Retinal pigment epithelial cell (primary cell): ENCODE data around the gene TAF11.

Experiments used
- DNase-seq: peaks from one replicate; pipeline ENCODE4 v3.0.0-alpha.2; 2010; ENCODE audit warnings: low read depth
- H3K4me3 ChIP-seq: 2 replicates; pipeline ENCODE4 v1.5.1; 2011; ENCODE audit warnings: mild to moderate bottlenecking, low read length, control low read depth, moderate library complexity
- TF ChIP-seq, protein P1 (sequence below): conservative IDR thresholded peaks from 2 replicates; pipeline ENCODE4 v1.5.1; 2011; ENCODE audit warnings: low read depth, low read length, control low read depth, inconsistent platforms

The TAF11 gene

DNA sequence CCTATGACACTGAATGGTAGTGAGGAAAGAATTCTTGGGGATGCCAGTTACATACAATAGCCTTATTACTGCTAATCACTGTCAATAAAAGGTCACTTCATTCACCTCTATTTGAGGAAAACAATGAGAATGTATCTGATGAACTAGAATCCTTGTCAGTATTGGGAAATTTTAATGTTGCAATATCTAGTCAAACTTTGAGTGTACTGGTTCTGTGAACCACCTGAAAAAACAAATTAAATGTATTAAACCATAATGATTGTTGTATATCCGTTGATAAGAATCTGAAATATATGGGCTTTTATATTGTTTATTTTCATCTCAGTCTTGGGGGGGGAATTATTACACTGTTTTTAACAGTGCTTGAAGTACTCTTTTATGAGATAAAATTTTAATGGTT lies 10.6 kb downstream of the TAF11 start:
- TF ChIP-seq, protein P1, sequence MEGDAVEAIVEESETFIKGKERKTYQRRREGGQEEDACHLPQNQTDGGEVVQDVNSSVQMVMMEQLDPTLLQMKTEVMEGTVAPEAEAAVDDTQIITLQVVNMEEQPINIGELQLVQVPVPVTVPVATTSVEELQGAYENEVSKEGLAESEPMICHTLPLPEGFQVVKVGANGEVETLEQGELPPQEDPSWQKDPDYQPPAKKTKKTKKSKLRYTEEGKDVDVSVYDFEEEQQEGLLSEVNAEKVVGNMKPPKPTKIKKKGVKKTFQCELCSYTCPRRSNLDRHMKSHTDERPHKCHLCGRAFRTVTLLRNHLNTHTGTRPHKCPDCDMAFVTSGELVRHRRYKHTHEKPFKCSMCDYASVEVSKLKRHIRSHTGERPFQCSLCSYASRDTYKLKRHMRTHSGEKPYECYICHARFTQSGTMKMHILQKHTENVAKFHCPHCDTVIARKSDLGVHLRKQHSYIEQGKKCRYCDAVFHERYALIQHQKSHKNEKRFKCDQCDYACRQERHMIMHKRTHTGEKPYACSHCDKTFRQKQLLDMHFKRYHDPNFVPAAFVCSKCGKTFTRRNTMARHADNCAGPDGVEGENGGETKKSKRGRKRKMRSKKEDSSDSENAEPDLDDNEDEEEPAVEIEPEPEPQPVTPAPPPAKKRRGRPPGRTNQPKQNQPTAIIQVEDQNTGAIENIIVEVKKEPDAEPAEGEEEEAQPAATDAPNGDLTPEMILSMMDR: no peak
- DNase-seq: no peak
- no peak overlapping the region for H3K4me3 ChIP-seq

DNA sequence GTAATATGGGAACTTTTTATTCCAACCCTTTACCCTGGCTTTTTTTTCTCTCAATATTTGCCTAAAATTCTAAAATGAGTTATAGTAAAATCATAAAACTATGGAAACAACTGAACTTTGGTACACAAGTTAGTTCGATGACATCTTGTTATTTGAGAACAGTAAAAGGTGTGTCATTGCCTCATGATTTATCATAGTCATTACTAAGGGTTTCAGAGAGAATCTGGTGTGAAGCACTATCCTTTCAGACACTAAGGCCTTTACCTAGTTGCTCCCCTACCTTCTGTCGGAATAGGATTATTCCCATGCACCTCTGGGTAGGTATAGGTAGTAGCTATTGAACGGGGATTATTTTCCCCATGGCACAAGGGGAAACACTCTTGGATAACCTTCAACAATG lies 11.4 kb downstream of the TAF11 start:
- DNase-seq: no peak
- H3K4me3 ChIP-seq: no peak overlapping the region
- TF ChIP-seq, protein P1: no peak

DNA sequence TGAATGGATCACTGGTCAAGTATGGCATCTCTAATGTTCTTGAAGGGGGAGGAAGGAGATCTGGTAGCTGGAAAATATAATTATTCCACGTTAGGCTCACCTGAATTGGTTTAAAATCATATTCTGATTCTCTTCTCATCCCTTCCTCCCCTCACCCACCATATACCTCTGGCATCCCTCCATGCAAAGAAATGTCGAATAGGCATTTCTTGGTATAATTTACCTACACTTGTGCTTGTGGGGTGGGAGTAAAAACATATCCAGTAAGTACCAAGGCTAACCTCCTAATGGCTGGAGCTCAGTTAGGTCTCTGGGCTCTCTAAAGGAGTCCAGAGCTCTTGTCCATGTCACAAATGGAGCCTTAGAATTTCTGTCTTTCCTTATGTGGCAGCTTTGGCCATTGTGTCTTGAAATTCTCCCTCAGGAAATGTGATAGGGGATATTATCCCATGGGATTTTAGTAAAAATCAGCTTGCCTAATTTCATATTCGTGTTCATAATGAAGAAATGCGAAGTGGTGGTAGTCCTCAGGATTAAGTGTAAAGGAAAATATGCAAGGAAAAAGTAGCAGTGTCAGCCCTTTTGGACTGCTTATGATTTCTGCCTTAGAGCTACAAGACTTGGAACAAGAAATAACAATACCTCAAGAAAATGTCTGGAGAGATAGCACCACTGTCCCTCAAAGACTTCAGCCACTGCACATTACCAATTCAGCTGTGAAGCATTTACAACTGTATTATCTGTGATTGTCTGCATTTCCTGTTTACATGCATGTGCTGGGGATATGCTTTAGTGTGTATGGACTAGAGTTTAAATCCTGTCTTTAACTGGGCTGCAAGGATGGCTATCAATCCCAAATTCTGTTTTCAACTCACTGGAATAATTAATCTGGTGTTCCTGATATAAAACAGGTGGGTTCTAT lies 12.3 kb downstream of the TAF11 start:
- H3K4me3 ChIP-seq: no peak overlapping the region
- no peak for DNase-seq
- TF ChIP-seq, protein P1: no peak

DNA sequence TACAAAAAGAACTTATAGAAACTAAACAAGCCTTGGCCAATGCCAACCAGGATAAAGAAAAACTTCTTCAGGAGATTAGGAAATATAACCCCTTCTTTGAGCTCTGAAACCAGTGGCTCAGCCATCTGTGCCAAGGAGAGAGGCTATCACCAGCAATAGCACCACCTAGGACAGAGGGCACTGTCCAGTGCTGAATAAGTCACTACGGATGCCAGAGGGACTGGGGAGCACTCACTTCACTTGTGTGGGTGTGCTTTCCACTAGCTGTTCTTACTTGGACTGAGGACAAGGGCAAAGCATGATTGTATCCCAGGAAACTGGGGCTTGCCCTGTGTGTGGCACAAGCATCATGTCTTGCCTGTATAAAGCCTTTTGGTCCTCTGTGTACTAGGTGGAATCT lies 15.5 kb downstream of the TAF11 start:
- H3K4me3 ChIP-seq: no peak overlapping the region
- TF ChIP-seq, protein P1: no peak
- DNase-seq: no peak

DNA sequence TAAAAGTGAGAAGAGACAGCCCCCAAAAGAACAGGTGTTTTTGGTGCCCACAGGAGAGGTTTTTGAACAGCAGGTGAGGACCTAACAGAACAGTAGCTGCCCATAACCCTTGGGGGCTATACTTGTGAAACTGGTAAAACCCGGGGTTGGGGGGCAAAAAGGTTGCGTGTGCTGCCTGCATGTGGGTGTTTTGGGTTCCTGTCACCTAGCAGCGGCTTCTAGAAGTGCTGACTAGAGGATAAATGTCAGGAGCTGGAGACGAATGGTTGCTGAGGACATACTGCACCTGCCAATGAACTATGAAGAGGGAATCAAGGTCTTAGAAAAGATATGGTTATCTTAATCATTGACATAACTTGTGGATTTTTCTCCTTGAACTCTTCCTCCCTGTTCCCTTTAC lies 16.0 kb downstream of the TAF11 start:
- no peak overlapping the region for H3K4me3 ChIP-seq
- no peak for DNase-seq
- TF ChIP-seq, protein P1: no peak

DNA sequence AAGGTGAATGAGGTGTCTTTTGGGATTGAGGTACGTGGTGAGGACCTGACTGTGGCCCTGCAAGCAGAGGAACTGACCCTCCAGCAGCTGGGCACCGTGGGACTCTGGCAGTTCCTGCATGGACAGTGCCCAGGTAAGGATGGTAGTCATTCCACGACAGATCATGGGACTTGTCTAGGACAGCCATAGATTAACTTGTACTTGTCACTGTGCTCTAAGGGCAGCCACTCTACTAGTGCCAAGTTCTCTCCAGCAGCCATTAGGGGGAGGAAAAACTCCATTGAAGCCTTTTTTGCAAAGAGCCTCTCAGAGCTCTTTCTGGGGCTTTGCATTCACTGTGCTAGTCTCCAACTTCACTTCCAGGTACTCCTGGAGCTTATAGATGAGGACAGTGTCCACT lies 20.4 kb downstream of the TAF11 start:
- TF ChIP-seq, protein P1: no peak
- H3K4me3 ChIP-seq: no peak overlapping the region
- DNase-seq: no peak

DNA sequence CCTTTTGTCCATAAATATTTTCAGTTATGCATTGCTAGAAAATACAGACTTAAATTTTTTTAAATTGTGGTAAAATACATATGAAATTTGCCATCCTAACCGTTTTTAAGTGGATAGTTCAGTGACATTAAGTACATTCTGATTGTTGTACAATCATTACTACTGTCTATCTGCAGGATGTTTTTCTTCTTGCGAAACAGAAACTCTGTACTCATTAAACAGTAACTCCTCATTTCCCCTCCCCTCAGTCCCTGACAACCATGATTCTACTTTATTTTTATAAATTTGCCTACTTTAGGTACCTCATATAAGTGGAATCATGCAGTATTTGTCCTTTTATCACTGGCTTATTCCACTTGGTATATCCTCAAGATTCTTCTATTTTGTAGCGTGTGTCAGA lies 21.3 kb downstream of the TAF11 start:
- TF ChIP-seq, protein P1: no peak
- DNase-seq: no peak
- H3K4me3 ChIP-seq: no peak overlapping the region
